ENCODE measurements around the gene CEP170B.
A peak's percentile ranks its signal among the peaks of the same experiment; 100 is the strongest.
"Not testable (repeated sequence)": the region's sequence is repeated elsewhere in the genome, so short reads cannot be mapped to it uniquely, and the experiment has no call there.

The CEP170B gene

DNA sequence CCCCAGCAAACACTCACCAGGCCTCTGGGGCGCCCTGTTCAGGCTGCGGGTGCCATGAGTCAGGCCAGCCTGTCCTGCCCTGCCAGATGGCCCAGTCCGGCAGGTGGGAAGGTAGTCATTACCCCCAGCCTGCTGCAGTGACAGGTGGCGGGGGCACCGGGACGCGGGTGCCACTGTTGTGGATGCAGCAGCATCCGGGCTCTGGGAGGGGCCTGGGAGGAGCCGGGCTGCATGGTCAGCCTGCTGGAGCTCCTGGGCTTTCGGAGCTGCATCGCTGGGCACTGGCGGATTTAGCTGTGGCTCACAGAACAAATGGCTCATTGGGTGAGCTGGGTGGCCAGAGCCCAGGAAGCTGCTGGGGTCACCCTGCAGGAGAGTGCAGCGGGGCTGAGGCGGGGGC, 13.5 kb downstream of the CEP170B start:
- no peak for DNase-seq (ENCODE audit: low read depth in 2 of 2)

DNA sequence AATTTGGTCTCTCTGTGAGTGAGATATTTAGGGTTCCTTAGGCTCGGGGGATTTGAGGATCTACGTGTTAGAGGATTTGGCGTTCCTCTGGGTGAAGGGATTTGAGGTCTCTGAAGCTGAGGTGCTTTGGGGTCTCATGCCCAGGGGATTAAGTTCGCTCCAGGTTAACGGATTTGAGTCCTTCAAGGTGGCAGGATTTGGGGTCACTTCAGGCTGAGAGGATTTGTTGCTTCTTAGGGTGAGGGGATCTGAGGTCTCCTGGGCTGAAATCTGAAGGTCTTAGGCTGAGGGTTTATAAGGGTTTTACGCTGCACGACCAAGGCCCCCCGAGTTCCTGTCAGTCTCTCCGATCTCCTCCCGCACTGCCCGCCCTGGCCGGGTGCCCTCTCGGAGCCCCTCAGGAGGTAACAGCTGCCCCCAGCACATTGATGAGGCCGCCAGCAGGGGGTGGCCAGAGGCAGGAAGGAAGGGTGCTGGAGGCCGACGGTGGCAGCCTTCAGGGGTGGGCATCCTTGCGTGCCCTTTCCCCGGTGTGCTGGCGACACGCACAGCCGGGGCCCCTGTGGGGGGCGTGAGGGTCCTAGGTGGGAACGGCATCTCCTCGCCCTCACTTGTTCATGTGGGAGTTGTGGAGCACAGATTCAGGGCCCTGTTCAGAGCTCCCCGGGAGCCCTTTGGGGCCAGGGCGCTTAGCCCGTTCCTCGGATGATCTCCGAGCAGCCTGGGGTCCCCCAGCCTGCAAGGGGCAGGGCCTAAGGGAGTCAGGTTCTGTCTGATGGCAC, 14.3 kb downstream of the CEP170B start:
- no peak for DNase-seq (ENCODE audit: low read depth in 2 of 2)

DNA sequence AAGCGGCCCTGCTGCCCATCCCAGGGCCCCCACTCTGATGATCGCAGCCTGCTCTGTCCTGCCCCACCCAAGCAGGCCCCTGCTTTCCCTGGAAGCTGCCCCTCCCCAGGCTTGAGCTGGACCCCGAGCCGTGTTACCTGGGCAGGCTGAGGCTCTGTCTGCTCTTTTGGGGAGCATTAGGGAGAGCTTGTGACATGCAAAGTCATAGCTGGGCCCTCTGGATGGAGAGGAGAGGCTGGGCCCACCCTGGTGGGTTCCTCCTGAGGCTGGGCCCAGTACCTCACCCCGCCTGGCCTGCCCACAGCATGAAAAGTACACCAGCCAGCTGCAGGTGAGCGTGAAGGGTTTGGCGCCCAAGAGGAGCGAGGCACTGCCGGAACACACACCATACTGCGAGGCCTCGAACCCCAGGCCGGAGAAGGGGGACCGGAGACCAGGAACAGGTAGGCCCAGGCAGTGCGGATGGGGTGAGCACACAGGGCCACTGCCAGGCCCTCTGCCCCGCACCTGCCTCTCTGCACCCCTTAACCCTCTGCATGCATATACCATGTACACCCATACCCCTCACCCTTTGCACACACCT, 15.0 kb downstream of the CEP170B start:
- DNase-seq (ENCODE audit: low read depth in 2 of 2) = no peak

DNA sequence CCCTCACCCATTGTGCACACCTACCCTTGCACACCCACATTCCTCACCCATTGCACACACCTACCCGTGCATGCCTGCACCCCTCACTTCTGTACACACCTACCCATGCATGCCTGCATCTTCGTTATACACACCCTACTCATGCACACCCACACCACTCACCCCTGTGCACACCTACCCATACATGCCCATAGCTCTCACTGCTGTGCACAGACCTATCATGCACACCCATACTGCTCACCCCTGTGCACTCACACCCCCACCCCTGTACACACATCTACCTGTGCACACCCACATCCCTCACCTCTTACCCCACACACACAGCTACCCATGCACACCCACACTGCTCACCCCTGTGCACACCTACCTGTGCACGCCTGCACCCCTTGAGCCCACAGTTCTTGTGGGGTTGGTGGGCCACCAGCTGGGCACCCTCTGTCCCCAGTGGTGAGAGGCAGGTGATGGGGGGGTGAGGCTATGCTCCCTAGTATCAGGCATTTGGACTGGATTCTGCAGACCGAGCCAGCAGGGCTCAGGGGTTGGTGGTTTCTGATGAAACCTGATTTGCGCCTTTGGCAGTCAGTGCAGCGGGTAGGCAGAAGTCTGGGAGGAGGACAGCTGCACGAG, 15.6 kb downstream of the CEP170B start:
- DNase-seq (ENCODE audit: low read depth in 2 of 2) = no peak

DNA sequence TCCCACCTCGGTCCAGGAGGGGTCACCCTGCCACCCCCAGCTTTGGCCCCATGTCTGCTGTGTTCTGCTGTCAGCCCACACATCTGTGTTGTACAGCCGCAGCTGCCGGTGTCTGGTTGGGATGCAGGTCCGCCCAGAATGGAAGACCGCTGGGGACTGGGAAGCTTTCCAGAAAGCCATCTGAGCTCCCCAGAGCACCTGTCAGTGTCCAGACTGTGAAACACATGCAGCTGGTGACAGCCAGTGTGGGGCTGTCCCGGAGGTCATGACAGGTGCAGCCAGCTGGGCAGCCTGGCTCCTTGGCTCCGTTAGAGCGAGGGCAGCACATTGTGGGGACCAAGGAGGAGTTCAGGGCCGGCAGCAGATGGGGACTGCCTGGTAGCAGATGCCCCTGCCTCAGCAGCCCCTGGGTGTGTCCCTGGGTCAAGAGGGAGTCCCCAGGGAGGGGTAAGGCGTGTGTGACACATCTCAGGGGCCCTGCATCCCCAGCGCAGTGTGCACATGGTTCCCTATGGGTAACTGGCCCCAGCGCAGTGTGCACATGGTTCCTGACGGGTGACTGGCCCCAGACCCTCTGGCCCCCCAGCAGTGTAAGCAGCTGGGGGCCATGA, 16.4 kb downstream of the CEP170B start:
- DNase-seq (ENCODE audit: low read depth in 2 of 2) = no peak

DNA sequence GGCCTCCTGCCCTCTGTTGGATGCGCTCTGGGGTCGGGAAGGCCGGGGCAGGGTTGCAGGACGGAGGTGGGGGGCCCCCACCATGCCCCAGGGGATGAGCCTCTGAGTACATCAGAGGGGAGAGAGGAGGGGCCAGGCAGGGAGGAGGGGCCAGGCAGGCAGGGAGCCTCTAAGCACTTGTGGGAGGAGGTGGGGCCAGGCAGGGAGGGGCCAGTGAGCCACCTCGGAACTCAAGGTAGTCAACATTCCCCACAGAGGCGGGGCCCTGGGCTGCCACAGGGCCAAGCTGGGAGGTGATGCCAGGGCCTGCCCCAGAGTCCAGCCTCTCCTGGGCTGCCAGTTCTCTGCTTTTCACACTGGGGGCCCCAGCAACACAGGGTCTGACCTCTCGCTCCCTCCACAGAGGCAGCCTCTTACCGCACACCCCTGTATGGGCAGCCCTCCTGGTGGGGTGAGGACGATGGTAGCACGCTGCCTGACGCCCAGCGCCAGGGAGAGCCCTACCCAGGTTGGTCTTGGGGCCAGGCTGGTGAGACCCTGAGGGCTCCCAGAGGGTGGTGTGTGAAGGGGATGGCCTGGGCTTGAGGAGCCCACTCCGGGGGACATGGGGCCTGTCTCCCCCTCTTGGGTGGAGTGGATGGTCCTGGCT, 17.4 kb downstream of the CEP170B start:
- DNase-seq (ENCODE audit: low read depth in 2 of 2) = peak in 1 of 2 donors; percentile 6

DNA sequence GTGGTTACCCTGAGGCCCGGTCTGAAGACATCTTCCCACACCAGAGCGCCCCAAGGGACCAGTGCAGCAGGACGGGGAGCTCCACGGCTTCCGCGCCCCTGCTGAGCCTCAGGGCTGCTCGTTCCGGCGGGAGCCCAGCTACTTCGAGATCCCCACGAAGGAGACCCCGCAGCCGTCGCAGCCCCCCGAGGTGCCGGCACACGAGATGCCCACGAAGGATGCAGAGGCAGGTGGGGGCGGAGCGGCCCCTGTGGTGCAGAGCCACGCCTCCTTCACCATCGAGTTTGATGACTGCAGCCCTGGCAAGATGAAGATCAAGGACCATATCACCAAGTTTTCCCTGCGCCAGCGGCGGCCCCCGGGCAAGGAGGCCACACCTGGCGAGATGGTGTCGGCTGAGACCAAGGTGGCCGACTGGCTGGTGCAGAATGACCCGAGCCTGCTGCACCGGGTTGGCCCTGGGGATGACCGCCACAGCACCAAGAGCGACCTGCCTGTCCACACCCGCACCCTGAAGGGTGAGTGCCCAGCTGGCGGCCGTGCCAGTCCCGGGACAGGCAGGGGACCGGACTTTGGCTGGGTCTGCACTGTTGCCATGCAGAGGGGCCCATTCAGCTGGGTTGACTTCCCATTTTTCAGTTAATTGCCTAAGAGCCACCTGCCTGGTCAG, 18.1 kb downstream of the CEP170B start:
- DNase-seq (ENCODE audit: low read depth in 2 of 2) = no peak

DNA sequence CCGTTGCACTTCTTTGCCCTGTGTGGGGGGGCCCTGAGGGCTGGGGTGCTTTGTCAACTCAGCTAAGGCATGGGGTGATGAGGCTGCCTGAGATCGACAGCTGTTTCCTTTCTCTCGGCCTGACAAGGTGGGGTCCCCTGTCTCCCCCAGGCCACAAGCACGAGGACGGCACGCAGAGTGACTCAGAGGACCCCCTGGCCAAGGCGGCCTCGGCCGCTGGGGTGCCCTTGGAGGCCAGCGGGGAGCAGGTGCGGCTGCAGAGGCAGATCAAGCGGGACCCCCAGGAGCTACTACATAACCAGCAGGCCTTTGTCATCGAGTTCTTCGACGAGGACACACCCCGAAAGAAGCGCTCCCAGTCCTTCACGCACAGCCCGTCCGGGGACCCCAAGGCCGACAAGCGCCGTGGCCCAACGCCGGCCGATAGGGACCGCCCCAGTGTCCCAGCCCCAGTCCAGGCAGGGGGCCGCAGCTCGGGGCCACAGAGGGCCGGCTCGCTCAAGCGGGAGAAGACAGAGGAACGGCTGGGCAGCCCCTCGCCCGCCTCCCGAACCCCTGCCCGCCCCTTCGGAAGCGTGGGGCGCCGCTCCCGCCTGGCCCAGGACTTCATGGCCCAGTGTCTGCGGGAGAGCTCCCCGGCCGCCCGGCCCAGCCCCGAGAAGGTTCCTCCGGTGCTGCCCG, 18.8 kb downstream of the CEP170B start:
- DNase-seq (ENCODE audit: low read depth in 2 of 2) = no peak

DNA sequence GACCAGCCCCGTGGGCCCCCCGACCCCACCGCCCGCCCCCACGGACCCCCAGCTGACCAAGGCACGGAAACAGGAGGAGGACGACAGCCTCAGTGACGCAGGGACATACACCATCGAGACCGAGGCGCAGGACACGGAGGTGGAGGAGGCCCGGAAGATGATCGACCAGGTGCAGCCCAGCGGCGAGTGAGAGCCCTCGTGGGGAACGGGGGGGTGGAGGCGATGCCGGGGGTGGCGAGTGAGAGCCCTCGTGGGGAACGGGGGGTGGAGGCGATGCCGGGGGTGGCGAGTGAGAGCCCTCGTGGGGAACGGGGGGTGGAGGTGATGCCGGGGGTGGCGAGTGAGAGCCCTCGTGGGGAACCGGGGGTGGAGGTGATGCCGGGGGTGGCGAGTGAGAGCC, 19.3 kb downstream of the CEP170B start:
- not testable (repeated sequence) for DNase-seq (ENCODE audit: low read depth in 2 of 2)

DNA sequence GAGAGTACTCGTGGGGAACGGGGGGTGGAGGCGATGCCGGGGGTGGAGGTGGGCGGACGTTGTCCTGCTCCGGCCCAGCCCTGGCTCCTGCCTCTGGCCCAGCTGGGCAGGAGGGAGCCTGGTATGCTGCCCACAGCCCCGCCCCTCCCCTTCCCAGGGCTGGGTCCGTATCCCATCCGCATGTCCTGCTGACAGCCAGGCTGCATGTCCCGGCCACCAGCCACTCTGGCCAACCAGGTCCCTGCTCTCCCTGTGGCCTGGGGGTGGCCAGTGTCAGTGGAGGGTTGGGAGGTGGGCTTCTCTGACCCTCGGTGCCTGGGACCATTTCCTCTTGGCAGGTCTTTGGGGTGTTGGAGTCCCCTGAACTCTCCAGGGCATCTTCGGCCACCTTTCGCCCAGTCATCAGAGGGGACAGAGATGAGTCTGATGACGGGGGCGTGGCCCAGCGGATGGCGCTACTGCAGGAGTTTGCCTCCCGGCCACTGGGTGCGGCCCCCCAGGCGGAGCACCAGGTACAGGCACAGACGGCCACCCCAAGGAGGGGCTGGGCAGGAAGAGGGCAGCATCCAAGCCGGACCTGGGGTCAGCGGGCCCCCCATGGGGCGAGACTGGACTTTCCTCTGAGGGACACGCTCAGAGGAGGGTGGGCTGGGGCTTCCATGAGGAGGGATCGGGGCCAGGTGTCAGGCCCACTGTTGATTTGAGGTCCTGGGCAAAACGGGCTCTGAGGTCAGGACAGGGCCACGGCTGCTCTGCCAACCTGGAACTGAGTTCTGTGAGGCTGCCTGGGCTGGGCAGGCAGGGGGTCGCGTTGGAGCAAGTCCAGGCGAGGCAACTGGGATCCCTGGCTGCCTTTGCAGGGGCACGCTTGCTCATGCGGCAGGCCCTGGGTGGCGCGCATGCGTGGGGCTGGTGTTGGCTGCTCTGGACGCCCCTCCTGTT, 20.2 kb downstream of the CEP170B start:
- DNase-seq (ENCODE audit: low read depth in 2 of 2) = no peak

DNA sequence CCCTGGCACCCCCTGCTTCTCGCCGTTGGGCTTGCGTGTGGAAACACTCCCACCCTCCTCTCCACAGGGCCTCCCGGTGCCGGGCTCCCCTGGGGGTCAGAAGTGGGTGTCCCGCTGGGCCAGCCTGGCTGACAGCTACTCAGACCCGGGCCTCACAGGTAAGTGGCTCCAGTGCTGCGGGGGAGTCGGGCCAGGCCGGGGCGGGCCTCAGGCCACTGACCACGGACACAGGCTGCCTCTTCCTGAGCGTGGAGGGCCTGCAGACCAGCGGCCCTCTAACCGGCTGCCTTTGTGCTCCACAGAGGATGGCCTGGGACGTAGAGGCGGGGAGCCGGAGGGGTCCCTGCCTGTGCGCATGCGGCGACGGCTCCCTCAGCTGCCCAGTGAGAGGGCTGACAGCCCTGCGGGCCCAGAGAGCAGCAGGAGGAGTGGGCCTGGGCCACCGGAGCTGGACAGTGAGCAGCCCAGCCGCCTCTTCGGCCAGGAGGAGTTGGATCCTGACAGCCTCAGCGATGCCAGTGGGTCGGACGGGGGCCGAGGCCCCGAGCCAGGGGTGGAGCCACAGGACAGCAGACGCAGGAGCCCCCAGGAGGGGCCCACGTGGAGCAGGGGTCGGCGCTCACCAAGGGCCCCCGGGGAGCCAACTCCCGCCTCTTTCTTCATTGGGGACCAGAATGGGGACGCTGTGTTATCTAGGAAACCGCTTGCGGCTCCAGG, 21.1 kb downstream of the CEP170B start:
- DNase-seq (ENCODE audit: low read depth in 2 of 2) = no peak

DNA sequence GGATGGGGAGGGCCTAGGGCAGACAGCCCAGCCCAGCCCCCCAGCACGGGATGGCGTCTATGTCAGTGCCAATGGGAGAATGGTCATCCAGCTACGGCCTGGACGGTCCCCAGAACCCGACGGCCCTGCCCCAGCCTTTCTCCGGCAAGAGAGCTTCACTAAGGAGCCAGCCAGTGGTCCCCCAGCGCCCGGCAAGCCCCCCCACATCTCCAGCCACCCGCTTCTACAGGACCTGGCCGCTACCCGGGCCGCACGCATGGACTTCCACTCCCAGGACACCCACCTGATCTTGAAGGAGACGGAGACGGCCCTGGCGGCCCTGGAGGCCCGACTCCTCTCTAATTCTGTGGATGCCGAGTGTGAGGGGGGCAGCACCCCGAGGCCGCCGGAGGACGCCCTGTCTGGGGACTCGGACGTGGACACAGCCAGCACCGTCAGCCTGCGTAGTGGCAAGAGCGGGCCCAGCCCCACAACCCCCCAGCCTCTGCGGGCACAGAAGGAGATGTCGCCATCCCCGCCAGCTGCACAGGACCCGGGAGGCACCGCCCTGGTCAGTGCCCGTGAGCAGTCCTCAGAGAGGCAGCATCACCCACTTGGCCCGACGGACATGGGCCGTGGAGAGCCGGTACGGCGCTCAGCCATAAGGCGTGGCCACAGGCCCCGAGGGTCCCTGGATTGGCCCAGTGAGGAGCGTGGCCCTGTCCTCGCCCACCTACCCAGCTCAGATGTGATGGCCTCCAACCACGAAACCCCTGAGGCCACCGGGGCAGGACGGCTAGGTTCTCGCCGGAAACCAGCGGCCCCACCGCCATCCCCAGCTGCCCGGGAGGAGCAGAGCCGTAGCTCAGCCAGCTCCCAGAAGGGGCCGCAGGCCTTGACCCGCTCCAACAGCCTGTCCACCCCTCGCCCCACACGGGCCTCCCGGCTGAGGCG, 21.9 kb downstream of the CEP170B start:
- DNase-seq (ENCODE audit: low read depth in 2 of 2) = no peak

DNA sequence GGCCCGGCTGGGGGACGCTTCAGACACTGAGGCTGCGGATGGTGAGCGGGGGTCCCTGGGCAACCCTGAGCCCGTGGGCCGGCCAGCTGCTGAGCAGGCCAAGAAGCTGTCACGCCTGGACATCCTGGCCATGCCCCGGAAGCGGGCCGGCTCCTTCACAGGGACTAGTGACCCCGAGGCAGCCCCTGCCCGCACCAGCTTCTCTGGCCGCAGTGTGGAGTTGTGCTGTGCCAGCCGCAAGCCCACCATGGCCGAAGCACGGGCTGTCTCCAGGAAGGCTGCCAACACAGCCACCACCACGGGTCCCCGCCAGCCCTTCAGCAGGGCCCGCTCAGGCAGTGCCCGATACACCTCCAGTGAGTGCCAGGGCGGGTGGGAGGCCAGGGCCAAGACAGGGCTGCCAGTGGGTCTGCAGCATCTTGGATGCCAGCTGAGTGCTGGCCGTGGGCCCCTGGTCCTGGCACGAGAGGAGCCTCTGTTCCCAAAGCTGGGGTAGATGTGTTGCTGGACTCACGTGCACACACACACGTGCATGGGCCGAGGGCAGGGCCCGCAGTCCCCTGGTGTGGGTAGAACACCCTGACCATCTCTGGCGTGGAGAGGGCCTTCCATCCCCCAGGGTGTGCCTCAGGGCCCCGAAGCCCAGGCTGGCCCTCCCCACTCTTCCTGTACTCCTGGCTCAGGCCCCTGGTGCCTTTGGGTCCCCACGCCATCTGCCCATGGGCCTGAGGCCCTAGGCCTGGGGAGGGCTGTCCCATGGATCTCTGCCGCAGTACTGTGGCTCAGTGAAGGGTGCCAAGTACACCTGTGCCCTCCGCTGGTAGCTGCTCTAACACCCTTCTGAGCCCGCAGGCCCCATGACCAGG, 22.8 kb downstream of the CEP170B start:
- DNase-seq (ENCODE audit: low read depth in 2 of 2) = no peak

DNA sequence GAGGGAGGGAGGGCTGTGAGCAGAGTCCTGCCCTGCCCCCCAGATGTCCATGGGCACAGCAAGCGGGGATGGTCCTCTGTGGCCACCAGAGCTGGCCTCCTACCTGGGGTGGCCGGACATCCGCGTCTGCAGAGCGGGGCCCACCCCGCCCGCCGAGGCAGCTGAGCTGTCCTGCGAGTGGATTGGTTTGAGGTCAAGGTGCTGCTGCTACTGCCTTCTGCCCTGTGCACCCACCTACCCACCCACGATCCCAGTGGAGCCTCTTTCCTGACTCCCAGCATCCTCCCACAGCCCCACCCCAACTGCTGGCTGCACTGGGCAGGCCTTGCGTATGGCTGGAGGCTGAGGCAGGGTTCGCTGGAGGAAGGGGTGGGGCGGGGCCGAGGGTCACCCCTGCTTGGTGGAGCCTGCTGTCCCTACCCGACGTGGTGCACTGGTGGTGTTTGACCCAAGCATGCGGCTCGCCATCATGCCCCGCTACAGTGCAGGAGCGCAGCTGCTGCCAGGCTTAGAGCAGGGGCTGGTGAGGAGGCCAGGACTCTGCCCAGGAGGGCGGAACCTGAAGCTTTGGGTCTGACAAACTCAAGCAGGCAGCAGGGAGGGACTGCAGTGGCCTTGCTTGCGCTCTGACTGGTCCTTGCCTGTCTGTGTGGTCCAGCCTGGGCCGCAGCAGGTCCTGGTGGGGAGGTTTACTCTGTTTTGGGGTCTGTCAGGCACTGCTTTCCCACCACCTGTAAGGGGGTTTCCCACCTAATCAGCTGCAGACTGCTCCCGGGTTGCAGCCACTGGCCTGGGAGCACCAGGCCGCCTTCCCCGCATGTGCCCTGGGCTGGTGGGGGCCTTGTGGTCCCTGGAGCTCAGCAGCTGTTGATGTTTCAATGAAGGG, 23.7 kb downstream of the CEP170B start:
- DNase-seq (ENCODE audit: low read depth in 2 of 2) = no peak

DNA sequence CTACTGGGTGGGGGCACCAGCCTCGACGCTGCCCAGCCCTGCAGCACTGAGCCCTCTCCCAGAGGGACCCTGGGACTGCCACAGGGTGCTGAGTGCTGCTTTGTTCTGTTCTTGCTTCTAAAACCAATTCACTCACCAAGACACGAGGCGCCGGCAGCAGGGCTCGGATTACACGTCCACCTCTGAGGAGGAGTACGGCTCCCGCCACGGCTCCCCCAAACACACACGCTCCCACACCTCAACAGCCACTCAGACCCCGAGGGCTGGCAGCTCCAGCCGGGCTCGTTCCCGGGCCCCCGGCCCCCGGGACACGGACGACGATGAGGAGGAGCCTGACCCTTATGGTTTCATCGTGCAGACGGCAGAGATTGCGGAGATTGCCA, 24.3 kb downstream of the CEP170B start:
- DNase-seq (ENCODE audit: low read depth in 2 of 2) = no peak

DNA sequence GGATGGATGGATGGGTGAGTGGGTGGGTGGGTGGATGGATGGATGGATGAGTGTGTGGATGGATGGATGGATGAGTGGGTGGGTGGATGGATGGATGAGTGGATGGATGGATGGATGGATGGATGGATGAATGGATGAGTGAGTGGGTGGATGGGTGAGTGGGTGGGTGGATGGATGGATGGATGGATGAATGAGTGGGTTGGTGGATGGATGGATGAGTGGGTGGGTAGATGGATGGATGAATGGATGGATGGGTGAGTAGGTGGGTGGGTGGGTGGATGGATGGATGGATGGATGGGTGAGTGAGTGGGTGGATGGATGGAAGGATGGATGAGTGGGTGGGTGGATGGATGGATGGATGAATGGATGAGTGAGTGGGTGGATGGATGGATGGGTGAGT, 25.2 kb downstream of the CEP170B start:
- not testable (repeated sequence) for DNase-seq (ENCODE audit: low read depth in 2 of 2)
